Measurements from ENCODE around the gene RNF168. TPM values are rescaled to one million over a fixed set of nuclear protein-coding genes. Genes with fewer than 3 reads are reported as not detected.
"Not testable (repeated sequence)": the region's sequence is repeated elsewhere in the genome, so short reads cannot be mapped to it uniquely, and the experiment has no call there.

RNF168 gene
- total RNA-seq, 2 donors from 2014 or later, result 17.6 to 22.1 TPM

DNA sequence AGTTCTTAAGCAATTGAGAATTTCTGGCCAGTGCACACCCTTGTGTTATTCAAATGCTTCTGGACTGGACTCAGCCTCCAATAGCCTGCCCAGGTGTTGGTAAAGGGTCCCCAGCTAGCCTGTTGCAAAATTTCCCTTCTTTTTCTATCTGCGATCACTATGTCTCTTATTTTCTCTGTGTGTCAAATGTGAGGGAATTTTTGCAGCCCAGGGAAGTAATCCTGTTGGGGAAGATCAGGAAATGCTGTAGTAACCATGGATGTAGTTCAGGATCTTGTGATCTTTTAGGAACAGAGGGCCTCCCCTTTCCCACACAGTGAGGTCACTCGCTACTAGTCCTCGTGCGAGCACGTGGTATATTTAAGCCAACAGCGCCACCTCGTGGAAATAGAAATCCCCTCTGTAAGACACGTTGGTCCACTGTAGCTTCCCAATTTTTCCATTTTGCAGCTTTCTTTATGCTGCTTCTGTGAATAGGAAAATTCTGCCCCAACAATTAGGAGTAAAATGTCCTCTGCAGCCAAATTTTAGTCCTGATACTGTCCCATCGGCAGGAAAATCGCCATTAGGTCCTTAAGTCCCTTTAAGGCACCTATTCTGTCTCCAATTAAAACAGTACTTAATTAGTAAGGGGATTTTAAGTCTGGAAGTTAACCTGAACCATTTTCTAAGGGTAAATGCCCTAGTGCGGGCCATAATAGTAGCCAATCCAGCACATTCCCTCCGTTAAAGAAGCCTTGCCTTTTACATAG is 15.6 kb upstream of the RNF168 start:
- peak; percentile 85 to 86 for ATAC-seq
- intact Hi-C loops (cut with DNase I), result loop anchor here in 1 of 2 donors (10.0 kb wide), 1 partner anchor 264 kb away; no protein-coding TSS in a partner anchor
- peak; percentile 67 for DNase-seq

DNA sequence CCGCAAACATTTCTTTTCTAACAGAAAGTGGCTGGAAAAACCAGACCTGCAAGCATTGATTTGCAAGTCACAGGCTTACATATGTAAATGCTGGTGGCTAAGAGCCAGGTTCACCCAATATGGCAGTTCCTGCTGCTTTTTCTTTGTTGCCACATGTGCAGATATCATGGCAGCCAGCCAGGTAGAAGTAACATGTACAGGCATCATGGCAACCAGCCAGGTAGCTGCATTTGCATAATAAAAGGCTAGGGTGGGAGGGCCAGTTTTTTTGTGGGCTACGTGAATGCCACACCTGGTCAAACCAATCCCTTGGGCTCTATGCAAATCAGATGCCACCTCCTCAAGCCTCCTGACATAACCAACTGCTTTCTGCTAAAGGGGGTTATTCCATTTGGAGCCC is 14.4 kb upstream of the RNF168 start:
- no peak for ATAC-seq
- DNase-seq, result no peak
- intact Hi-C loops (cut with DNase I), result loop anchor here in 1 of 2 donors (10.0 kb wide), 1 partner anchor 263 kb away; no protein-coding TSS in a partner anchor

DNA sequence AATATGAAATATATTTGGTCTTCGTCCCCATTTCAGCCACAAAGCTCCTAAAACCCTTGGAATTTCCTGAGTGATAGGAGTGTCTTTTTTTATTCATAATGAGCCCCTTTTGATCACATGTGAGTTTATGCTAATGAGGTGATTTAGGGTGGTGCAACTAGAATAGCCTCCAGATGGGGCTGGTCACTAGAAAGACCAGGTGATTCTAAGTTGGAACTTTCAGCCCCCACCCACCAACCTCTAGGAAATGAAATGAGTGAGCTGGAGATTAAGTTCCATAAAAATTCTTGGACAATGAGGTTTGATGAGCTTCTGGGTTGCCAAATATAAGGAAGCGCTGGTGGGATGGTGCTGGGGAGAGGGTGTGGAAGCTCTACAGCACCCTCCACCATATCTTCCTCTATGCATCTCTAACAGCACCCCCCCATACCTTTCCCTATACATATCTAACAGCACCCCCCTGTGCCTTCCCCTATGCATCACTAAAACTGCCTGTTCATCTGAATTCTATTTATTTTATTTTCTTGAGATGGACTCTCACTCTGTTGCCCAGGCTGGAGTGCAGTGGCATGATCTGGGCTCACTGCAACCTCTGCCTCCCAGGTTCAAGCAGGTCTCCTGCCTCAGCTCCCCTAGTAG is 13.7 kb upstream of the RNF168 start:
- ATAC-seq (no peak), DNase-seq (no peak)
- intact Hi-C loops (cut with DNase I), result loop anchor here in 1 of 2 donors (10.0 kb wide), 1 partner anchor 262 kb away; no protein-coding TSS in a partner anchor

DNA sequence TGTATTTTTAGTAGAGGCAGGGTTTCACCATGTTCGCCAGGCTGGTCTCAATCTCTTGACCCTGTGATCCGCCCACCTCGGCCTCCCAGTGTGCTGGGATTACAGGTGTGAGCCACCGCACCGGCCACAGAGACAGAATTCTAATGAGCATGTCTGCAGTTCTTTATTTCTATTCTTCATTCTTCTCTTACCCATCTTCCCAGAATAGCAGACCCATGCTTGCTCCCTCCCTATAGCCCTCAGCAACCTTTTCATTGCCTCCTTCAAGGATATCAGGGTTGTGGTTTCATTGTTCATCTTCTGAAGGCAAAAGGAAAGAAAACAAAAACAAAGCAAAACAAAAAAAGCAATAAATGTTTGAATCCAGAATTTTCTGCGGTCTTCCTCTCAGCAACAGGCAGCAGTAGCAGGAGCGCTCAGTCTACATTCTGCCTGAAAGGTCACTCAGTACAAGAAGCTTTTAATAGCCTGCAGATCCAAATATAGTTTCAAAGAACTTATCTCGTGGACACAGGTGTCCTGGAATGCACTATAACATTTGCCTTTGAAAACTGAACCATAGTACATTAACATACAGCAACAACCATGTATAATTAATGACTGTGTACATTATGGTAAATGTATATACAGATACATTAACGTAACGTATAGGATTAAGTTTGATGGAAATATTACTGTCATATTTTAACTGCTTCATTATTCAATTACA is 11.5 kb upstream of the RNF168 start, which contains the start of gene SMCO1:
SMCO1 (minus strand) TSS at position 434 of the 709 bp plus-strand sequence; CDS start at position 297, 137 bp downstream.
- intact Hi-C loops (cut with DNase I), result loop anchor here in 1 of 2 donors (10.0 kb wide), 1 partner anchor 260 kb away; no protein-coding TSS in a partner anchor
- no peak for DNase-seq
- ATAC-seq, result peak; percentile 64 to 72

DNA sequence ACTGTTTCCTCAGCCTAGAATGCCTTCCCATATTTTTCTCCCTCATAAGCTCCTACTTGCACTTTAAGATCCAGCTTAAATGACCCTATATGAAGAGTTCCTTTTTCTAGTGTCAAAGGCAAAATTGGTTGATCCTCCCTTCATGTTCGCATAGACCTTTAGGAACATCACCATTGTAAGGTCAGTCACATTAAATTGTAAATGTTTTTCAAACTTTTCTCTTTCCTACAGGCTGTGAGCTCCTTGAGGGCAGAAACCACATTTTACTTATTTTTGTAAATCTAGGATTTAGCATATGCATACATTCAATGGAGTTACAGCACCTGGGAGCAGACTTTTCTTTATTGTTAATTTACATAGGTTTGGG is 10.8 kb upstream of the RNF168 start:
- intact Hi-C loops (cut with DNase I), result loop anchor here in 1 of 2 donors (10.0 kb wide), 1 partner anchor 260 kb away; no protein-coding TSS in a partner anchor
- no peak for DNase-seq
- no peak for ATAC-seq

DNA sequence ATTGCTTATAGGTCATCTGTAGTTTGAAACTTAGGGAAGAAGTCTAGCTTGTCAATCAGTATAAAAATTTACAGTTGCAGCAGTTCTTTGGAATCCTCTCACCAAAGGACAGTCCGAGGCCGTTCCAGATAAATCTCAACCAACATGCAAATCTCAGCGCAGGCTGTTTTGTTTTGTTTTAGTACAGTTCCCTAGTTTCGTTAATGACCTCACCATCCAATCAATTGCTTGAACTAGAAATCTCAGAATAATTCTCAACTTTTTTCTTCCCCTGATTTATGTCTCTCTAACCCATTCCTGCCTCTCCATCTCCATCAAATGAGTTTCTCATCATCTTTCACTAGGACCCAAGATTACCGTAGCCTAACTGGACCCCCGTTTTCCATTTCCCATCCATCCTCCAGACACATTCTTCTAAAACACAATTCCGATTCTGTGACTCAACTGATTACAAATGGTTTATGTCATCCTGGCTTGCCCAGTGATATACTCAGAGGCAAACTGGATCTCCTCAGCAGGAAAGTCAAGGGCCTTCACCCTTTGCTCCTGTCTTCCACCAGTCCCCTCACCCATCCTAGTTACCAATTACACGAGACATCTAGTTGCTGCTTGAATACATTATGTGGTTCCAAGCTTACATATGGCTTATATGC is 10.3 kb upstream of the RNF168 start:
- ATAC-seq (peak in 1 of 2 donors; percentile 63), DNase-seq (no peak)
- intact Hi-C loops (cut with DNase I), result loop anchor here in 1 of 2 donors (10.0 kb wide), 1 partner anchor 259 kb away; no protein-coding TSS in a partner anchor

DNA sequence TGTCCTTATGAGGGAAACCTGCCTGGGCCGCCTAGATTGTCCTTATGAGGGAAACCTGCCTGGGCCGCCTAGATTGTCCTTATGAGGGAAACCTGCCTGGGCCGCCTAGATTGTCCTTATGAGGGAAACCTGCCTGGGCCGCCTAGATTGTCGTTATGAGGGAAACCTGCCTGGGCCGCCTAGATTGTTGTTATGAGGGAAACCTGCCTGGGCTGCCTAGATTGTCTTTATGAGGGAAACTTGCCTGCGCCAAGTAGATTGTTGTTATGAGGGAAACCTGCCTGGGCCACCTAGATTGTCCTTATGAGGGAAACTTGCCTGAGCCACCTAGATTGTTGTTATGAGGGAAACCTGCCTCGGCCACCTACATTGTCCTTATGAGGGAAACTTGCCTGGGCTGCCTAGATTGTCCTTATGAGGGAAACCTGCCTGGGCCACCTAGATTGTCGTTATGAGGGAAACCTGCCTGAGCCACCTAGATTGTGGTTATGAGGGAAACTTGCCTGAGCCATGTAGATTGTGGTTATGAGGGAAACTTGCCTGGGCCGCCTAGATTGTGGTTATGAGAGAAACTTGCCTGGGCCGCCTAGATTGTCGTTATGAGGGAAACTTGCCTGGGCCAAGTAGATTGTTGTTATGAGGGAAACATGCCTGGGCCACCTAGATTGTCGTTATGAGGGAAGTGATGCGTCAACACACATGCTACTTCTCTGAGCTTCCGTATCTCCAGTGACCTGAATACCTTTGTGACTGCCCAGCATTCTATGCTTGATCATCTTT is 8.3 kb upstream of the RNF168 start:
- ATAC-seq, DNase-seq: not testable (repeated sequence)
- intact Hi-C loops (cut with DNase I), result loop anchor here in 1 of 2 donors (10.0 kb wide), 1 partner anchor 257 kb away; no protein-coding TSS in a partner anchor

DNA sequence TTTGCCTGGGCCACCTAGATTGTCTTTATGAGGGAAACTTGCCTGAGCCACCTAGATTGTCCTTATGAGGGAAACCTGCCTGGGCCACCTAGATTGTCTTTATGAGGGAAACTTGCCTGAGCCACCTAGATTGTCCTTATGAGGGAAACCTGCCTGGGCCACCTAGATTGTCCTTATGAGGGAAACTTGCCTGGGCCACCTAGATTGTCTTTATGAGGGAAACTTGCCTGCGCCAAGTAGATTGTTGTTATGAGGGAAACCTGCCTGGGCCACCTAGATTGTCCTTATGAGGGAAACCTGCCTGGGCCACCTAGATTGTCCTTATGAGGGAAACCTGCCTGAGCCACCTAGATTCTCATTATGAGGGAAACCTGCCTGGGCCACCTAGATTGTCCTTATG is 7.5 kb upstream of the RNF168 start:
- intact Hi-C loops (cut with DNase I), result loop anchor here in 1 of 2 donors (10.0 kb wide), 1 partner anchor 256 kb away; no protein-coding TSS in a partner anchor
- not testable (repeated sequence) for ATAC-seq, DNase-seq

DNA sequence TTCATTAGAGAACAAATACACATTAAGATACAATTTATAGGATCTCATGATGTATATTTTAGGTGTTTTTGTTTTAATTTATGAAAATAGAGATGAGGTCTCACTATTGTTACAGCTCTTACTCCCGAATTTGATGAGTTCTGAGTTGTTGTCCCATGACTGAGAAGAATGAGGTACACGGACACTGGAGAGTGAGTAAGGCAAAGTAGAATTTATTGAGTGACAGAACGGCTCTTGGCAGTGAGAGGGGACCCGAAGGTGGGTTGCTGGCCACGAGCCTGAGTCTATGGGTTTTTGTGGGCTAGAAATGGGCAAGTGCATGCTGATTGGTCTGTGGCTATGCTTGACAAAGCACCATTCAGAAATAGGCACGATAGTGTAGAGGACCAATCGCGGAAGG is 3.1 kb upstream of the RNF168 start:
- intact Hi-C loops (cut with DNase I), result no loop called here
- DNase-seq (no peak), ATAC-seq (no peak)

DNA sequence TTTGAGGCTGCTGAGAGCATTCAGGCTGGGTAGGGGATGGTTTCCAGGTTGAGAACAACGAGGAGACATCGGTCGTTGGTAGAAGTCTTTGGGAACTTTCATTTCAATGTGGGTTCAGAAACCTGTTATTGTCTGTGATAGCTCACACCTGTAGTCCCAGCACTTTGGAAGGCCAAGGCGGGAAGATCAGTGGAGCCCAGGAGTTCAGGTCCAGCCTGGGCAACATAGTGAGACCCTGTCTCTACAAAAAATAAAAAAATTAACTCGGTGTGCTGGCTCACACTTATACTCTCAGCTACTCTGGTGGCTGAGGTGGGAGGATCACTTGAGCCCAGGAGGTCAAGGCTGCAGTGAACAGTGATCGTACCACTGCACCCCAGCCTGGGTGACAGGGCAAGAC is 988 bp upstream of the RNF168 start:
- DNase-seq (no peak), ATAC-seq (no peak)
- intact Hi-C loops (cut with DNase I), result loop anchor here in 1 of 2 donors (5.0 kb wide), 1 partner anchor 72 kb away; the partner anchor contains the start of gene UBXN7

DNA sequence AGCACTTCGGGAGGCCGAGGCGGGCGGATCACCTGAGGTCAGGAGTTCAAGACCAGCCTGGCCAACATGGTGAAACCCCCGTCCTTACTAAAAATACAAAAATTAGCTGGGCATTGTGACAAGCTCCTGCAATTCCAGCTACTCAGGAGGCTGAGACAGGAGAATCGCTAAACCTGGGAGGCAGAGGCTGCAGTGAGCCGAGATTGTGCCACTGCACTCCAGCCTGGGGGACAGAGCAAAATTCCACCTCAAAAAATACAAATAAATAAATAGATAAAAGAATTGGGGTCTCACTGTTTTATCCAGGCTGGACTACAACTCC is 470 bp upstream of the RNF168 start:
- ATAC-seq, DNase-seq: not testable (repeated sequence)

DNA sequence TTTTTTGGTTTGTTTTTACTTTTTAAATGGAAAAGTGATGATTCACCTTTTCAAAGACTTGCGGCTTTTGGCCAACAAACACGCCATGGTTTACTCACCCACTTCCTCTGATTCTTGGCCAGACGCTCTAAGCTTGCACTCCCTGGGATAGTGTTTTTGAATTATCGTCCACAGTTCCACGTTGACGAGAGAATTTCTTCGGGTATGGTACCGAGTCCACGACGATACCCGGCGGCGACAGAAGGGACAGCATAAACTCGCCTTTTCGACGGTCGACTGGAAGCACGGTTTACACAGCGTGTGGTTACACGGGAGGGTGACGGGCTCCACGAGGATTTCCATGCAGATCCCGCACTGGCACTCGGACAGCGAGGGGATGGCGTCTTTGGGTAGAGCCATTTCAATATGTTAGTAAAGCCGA is 783 bp downstream of the RNF168 start:
- intact Hi-C loops (cut with DNase I), result loop anchor here in 1 of 2 donors (5.0 kb wide), 1 partner anchor 70 kb away; the partner anchor contains the start of gene UBXN7
- peak; percentile 74 for DNase-seq
- peak; percentile 60 to 81 for ATAC-seq

More for the DNA sequence above, 470 bp upstream of the RNF168 start:
- intact Hi-C loops (cut with DNase I), result loop anchor here in 1 of 2 donors (5.0 kb wide), 1 partner anchor 72 kb away; the partner anchor contains the start of gene UBXN7

DNA sequence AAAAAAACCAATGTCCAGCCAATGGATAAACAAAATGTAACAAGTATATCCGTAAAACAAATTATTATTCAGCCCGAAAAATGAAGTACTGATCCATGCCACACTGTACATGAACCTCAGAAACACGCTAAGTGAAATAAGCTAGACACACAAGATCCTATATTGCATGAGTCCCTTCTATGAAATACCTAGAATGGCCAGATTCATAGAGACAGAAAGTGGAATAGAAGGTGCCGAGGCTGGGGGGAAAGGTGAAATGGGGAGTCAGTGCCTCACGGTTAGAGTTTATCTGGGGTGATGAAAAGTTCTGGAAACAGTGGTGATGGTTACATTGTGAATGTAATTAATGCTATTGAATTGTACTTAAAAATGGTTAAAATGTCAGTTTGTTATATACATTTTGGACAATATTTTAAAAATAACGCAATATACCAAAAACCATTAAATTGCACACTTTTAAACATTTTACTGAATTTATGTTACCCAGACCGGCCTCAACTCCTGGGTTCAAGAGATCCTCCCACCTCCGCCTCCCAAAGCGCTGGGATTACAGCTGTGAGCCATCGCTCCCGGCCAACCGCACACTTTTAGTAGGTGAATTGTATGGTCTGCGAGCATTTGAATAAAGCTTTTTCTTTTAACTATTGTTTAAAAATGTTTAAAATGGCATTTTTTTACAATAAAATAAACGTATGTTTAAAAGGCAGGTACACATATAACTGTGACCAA is 2.1 kb downstream of the RNF168 start:
- ATAC-seq, result no peak
- intact Hi-C loops (cut with DNase I), result loop anchor here in 1 of 2 donors (5.0 kb wide), 1 partner anchor 69 kb away; the partner anchor contains the start of gene UBXN7
- DNase-seq, result no peak

DNA sequence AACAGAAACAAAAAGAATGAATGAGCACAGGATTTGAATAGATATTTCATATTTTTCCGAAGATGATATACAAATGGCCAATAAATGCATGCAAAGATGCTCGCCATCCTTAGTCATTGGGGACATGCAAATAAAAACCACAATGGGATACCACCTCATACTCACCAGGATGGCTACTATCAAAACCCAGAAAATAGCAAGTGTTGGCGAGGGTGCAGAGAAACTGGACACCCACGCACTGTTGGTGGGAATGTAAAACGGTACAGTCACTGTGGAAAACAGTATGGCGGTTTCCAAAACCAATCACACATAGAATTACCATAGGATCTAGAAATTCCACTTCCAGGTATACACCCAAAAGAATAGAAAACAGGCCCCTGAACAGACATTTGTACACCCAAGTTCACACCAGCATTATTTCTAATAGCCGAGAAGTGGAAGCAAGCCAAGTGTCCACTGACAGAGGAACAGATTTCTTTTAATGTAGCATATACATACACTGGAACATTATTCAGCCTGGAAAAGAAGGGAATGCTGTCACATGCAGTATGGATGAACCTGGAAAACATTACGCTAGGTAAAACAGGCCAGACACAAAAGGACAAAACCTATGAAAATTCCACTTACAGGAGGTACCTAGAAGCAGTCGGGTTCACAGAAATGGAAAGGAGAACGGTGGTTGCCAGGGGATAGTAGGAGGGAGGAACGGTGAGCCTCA is 3.6 kb downstream of the RNF168 start:
- no peak for ATAC-seq
- no peak for DNase-seq
- intact Hi-C loops (cut with DNase I), result loop anchor here in 1 of 2 donors (5.0 kb wide), 1 partner anchor 68 kb away; the partner anchor contains the start of gene UBXN7

DNA sequence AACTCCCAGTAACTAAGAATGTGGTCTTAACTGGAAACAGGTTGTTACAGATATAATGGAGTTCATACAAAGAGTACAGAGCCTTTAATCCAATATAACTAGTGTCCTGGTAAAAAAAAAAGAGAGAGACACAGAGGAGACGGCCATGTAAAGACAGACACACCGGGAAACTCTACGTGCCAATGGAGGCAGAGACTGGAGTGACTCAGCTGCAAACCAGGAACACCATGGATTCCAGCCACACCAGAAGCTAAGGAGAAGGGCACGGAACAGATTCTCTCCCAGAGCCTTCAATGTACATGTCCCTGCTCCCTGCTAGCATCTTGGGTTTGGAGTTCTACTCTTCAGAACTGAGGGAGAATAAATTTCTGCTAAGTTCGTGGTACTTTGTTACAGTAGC is 4.5 kb downstream of the RNF168 start:
- DNase-seq, result no peak
- ATAC-seq, result no peak
- intact Hi-C loops (cut with DNase I), result no loop called here

DNA sequence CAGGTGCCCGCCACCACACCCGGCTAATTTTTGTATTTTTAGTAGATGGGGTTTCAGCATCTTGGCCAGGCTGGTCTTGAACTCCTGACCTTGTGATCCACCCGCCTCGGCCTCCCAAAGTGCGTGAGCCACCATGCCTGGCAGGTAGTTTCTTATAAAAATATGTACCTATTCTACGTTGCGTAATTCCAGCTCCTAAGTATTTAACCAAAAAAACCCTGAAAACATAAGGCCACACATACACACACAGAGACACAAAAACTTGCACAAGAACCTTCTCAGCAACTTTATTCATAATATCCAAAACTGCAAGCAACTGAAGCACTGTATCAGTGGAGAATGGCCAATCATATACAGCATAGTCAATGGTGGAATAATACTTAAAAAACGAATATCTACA is 5.3 kb downstream of the RNF168 start:
- intact Hi-C loops (cut with DNase I), result no loop called here
- ATAC-seq (no peak), DNase-seq (no peak)

Data from left cardiac atrium (tissue), 4 donors.